IMR-90 (cell line): ENCODE results near the gene AZGP1. TPM values are rescaled to one million over a fixed set of nuclear protein-coding genes. Genes with fewer than 3 reads are reported as not detected.

Experiments used
- ATAC-seq: fragments of 200-7000 bp; cut with Tn5 transposase; 2 replicates; pipeline ENCODE4 v1.9.1; 2020; ENCODE audit warnings: low read depth, mild to moderate bottlenecking, moderate library complexity
- BruUV-seq: library from RNA; stranded (reverse); fragments of 400-500 nt; replicated peaks from 2 replicates; lab custom pipeline; 2021; lab: Mats Ljungman, UMichigan
- CTCF ChIA-PET: fragments of 300-600 bp; formaldehyde crosslinking; extraction: SDS; loops from one replicate; lab custom pipeline; 2021; ENCODE audit warnings: antibody characterized with exemption; lab: Yijun Ruan, JAX
- POLR2A ChIA-PET: fragments of 300-600 bp; sonication (Branson Sonifier 250); formaldehyde crosslinking; loops from one replicate; lab custom pipeline; 2022; ENCODE audit warnings: antibody characterized with exemption; ENCODE audit not compliant: unreplicated experiment; lab: Charles Lee
- DNase-seq: peaks from one replicate; pipeline ENCODE4 v3.0.0; 2013
- H2AFZ ChIP-seq: replicated peaks from 2 replicates; pipeline ENCODE3; 2013; ENCODE audit warnings: low read length, mild to moderate bottlenecking; ENCODE audit not compliant: poor library complexity
- H2AK5ac ChIP-seq: 2 replicates; pipeline ENCODE4 v1.6.1; 2013; ENCODE audit warnings: low read depth, low read length, inconsistent platforms
- H2AK9ac ChIP-seq: replicated peaks from 2 replicates; pipeline ENCODE3; 2013; ENCODE audit warnings: mild to moderate bottlenecking, low read depth, low read length, moderate library complexity; ENCODE audit not compliant: poor library complexity
- H2BK120ac ChIP-seq: 2 replicates; pipeline ENCODE4 v1.6.1; 2013; ENCODE audit warnings: low read depth, low read length, inconsistent platforms
- H2BK15ac ChIP-seq: 3 replicates; pipeline ENCODE4 v1.6.1; 2013; ENCODE audit warnings: low read depth, low read length, inconsistent platforms
- H2BK20ac ChIP-seq: 2 replicates; pipeline ENCODE4 v1.6.1; 2013; ENCODE audit warnings: low read depth, mild to moderate bottlenecking, inconsistent platforms, low read length, moderate library complexity
- H2BK5ac ChIP-seq: 2 replicates; pipeline ENCODE4 v1.6.1; 2013; ENCODE audit warnings: mild to moderate bottlenecking, low read depth, low read length, inconsistent platforms; ENCODE audit not compliant: poor library complexity, severe bottlenecking
- H3K14ac ChIP-seq: replicated peaks from 2 replicates; pipeline ENCODE4 v1.6.1; 2013; ENCODE audit warnings: low read depth, low read length, inconsistent platforms
- H3K18ac ChIP-seq: 2 replicates; pipeline ENCODE4 v1.6.1; 2013; ENCODE audit warnings: low read depth, low read length, control low read depth
- H3K23ac ChIP-seq: 2 replicates; pipeline ENCODE4 v1.6.1; 2013; ENCODE audit warnings: low read depth, low read length, inconsistent platforms
- H3K27ac ChIP-seq: 2 replicates; pipeline ENCODE4 v1.5.1; 2013; ENCODE audit warnings: mild to moderate bottlenecking, control low read depth, low read length; ENCODE audit not compliant: insufficient read depth
- H3K27me3 ChIP-seq: 2 replicates; pipeline ENCODE4 v1.6.1; 2013; ENCODE audit warnings: low read length; ENCODE audit not compliant: control insufficient read depth, insufficient read depth
- H3K36me3 ChIP-seq: 2 replicates; pipeline ENCODE4 v1.6.1; 2013; ENCODE audit warnings: low read length, mixed read lengths; ENCODE audit not compliant: control insufficient read depth, insufficient read depth
- H3K4ac ChIP-seq: 2 replicates; pipeline ENCODE4 v1.6.1; 2013; ENCODE audit warnings: low read depth, low read length, inconsistent platforms
- H3K4me1 ChIP-seq: 2 replicates; pipeline ENCODE4 v1.6.1; 2013; ENCODE audit warnings: low read length, mixed read lengths; ENCODE audit not compliant: control insufficient read depth, insufficient read depth
- H3K4me2 ChIP-seq: 2 replicates; pipeline ENCODE4 v1.6.1; 2013; ENCODE audit warnings: low read depth, mild to moderate bottlenecking, control low read depth, low read length, moderate library complexity
- H3K4me3 ChIP-seq: 2 replicates; pipeline ENCODE4 v1.5.1; 2013; ENCODE audit warnings: low read depth, mild to moderate bottlenecking, control low read depth, low read length, moderate library complexity; ENCODE audit not compliant: insufficient read depth
- H3K56ac ChIP-seq: 2 replicates; pipeline ENCODE4 v1.6.1; 2013; ENCODE audit warnings: low read length, inconsistent platforms; ENCODE audit not compliant: insufficient read depth; ENCODE audit errors: extremely low read depth
- H3K79me1 ChIP-seq, 2 experiments: 2 replicates each; pipeline ENCODE4 v1.6.1; 2013; ENCODE audit warnings: low read length in 2 of 2, inconsistent platforms in 1 of 2, low read depth in 1 of 2
- H3K9ac ChIP-seq: 2 replicates; pipeline ENCODE4 v1.6.1; 2013; ENCODE audit warnings: low read depth, low read length, control low read depth
- H3K9me1 ChIP-seq: 2 replicates; pipeline ENCODE4 v1.6.1; 2013; ENCODE audit warnings: low read length, inconsistent platforms; ENCODE audit not compliant: insufficient read depth
- H3K9me3 ChIP-seq: 2 replicates; pipeline ENCODE4 v1.6.1; 2013; ENCODE audit warnings: low read length; ENCODE audit not compliant: control insufficient read depth, insufficient read depth
- H4K20me1 ChIP-seq: 2 replicates; pipeline ENCODE4 v1.6.1; 2013; ENCODE audit warnings: low read length, inconsistent platforms; ENCODE audit not compliant: insufficient read depth
- H4K5ac ChIP-seq: 2 replicates; pipeline ENCODE4 v1.6.1; 2013; ENCODE audit warnings: mild to moderate bottlenecking, low read depth, low read length, control low read depth
- H4K8ac ChIP-seq, 2 experiments: 2 replicates each; pipeline ENCODE4 v1.6.1; 2013; ENCODE audit warnings: low read depth in 2 of 2, low read length in 2 of 2, control low read depth in 1 of 2, inconsistent platforms in 1 of 2
- H4K91ac ChIP-seq: 2 replicates; pipeline ENCODE4 v1.6.1; 2013; ENCODE audit warnings: low read depth, low read length, inconsistent platforms; ENCODE audit not compliant: insufficient read depth
- MAZ ChIP-seq: IDR thresholded peaks from 2 replicates; pipeline ENCODE4 v1.6.1; 2012; ENCODE audit warnings: low read depth, mild to moderate bottlenecking, low read length, improper control_type of control experiment, moderate library complexity, borderline replicate concordance
- NFE2L2 ChIP-seq: fragments of 150-350 bp; IDR thresholded peaks from 2 replicates; pipeline ENCODE4 v1.6.1; 2016; ENCODE audit warnings: low read depth, mild to moderate bottlenecking, low read length
- POLR2A ChIP-seq: IDR thresholded peaks from 2 replicates; pipeline ENCODE4 v1.6.1; 2012; ENCODE audit warnings: mild to moderate bottlenecking, low read depth, low read length
- RAD21 ChIP-seq: IDR thresholded peaks from 2 replicates; pipeline ENCODE4 v1.6.1; 2012; ENCODE audit warnings: low read length, improper control_type of control experiment
- WGBS, 2 experiments: methylation state at CpG; one replicate each; pipeline versions ENCODE4 v1.1.5 to v1.1.7; 2013; ENCODE audit warnings: missing lambda C conversion rate in 2 of 2; ENCODE audit not compliant: insufficient read length in 1 of 2; ENCODE audit errors: extremely low coverage in 2 of 2; 5-methylcytosine and 5-hydroxymethylcytosine counted together
- dilution Hi-C: fragments of 300-500 bp; cut with HindIII; formaldehyde crosslinking; loops from one replicate; pipeline ENCODE4 v1.14.3; 2018; ENCODE audit warnings: low sequenced_read_pairs; ENCODE audit not compliant: unreplicated experiment
- in situ Hi-C: fragments of 300-500 bp; cut with MboI; formaldehyde crosslinking; loops from 3 replicates; pipeline ENCODE4 v1.14.3; 2019; ENCODE audit warnings: low sequenced_read_pairs, inconsistent platforms, mixed read lengths
- intact Hi-C: fragments of 100-400 bp; cut with micrococcal nuclease; formaldehyde crosslinking; loops from 2 replicates; pipeline ENCODE4 v1.10.0; 2022
- polyA plus RNA-seq, 3 experiments: library from polyadenylated mRNA; depleted of rRNA; stranded (reverse); fragments of >200 nt; gene quantifications; 2 replicates each; pipeline ENCODE4 v1.2.3, GENCODE V29; 2012; ENCODE audit warnings: low replicate concordance in 1 of 3
- total RNA-seq: library from RNA; depleted of rRNA; stranded (reverse); fragments of >200 nt; gene quantifications from 2 replicates; pipeline ENCODE4 v1.2.3, GENCODE V29; 2012

The AZGP1 gene
- total and polyA plus RNA-seq, 2 of the 4 experiments (the other 2 are of a cell fraction) = not detected

DNA sequence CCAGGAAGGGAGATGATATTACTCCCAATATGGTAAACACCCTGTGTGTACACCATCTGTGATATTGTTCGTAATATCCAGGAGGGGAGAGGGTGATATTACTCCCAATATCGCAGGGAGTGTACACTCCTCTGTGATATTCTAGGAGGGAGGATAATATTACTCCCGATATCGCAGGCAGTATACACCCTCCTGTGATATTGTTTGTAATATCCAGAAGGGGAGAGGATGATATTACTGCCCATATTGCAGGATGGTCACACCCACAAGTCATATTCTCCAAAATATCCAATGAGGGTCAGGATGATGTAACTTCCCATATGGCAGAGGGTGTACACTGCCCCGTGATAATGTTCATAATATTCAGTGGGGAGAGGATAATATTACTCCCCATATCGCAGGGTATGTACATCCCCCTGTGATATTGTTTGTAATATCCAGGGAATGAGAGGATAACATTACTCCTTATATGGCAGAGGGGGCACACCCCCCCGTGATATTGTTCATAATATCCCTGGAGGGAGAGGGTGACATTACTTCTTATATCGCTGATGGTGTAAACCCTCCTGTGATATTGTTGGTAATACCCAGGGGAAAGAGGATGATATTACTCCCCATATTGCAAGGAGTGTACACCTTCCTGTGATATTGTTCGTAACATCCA, 17.1 kb downstream of the AZGP1 start:
- intact Hi-C loops (no loop called here), in situ Hi-C loops (no loop called here), dilution Hi-C loops (no loop called here)
- Histone ChIP-seq H3K36me3 (no peaks in the 10 kb centered on the region), H2BK20ac (no peak overlapping the region), H3K9me1 (no peaks in the 10 kb centered on the region), H3K18ac (no peak overlapping the region), H3K9ac (no peak overlapping the region), H4K91ac (no peak overlapping the region), H3K4ac (no peak overlapping the region), H2BK15ac (no peak overlapping the region), H4K5ac (no peak overlapping the region), H3K27me3 (peaks cover 9% of the 10 kb centered on the region), H3K4me1 (peaks cover under 1% of the 10 kb centered on the region; the same call in 1 of the 2 replicates), H3K9me3 (no peaks in the 10 kb centered on the region), H3K4me3 (no peak overlapping the region), H2AK9ac (no peak overlapping the region), H4K20me1 (no peaks in the 10 kb centered on the region), H3K23ac (no peak overlapping the region), H3K4me2 (no peak overlapping the region), H2BK120ac (no peak overlapping the region), H3K79me1 (no peaks in the 10 kb centered on the region), H2BK5ac (no peak overlapping the region), H3K27ac (no peak overlapping the region), H2AK5ac (no peak overlapping the region), H4K8ac (no peak overlapping the region), H2AFZ (no peak overlapping the region), H3K56ac (no peak overlapping the region), H3K14ac (no peak overlapping the region)
- ChIA-PET POLR2A (no interaction called here), CTCF (no interaction called here)
- no TSS peak for BruUV-seq
- TF ChIP-seq RAD21 (no peak), MAZ (no peak), NFE2L2 (no peak), POLR2A (no peak)
- no CpG with 5 or more reads among the region's 9 CpGs for WGBS, 2 experiments
- DNase-seq (no peak), ATAC-seq (no peak)
